Fibroblast of lung (primary cell): ENCODE data around the gene RIPK4.

Experiments used
- CTCF ChIP-seq, 2 donors: IDR thresholded peaks in 1 of 2; conservative IDR thresholded peaks in 1 of 2; 1 replicate in 1 of 2; 2 replicates in 1 of 2; pipeline ENCODE4 v1.5.1; 2011 to 2012; ENCODE audit warnings: low read length in 2 of 2, control low read depth in 1 of 2, inconsistent platforms in 1 of 2, low read depth in 1 of 2, mild to moderate bottlenecking in 1 of 2
- EZH2 ChIP-seq: IDR thresholded peaks from 2 replicates; pipeline ENCODE4 v1.5.1; 2012; ENCODE audit warnings: low read length, control low read depth, mild to moderate bottlenecking; ENCODE audit errors: missing control alignments

GRCh38 chr21:41761934-41762635, 4.8 kb downstream of the RIPK4 start:
- no peak for TF ChIP-seq CTCF (conservative IDR thresholded peaks at IDR 0.05 in 1 of 2, IDR thresholded peaks at IDR 0.05 in 1 of 2; ENCODE audit: low read depth in 1 of 2, low read length in 2 of 2)
- TF ChIP-seq EZH2, result no peak
